ENCODE data around the gene SYNGR2.
"Not testable (repeated sequence)": the region's sequence is repeated elsewhere in the genome, so short reads cannot be mapped to it uniquely, and the experiment has no call there.

Gene SYNGR2

GRCh38 chr17:78137392-78138203 is 30.8 kb upstream of the SYNGR2 start:
- peak overlapping the region in 3 of 11 experiments; percentile 14 to 38 (median 21); a peak in 2 of 22 replicates for H3K27ac ChIP-seq
- peaks cover 0 to 93% (median 45%) of the 10 kb centered on the region in 11 experiments; a peak in 18 of 22 replicates for H4K20me1 ChIP-seq
- H3K4me1 ChIP-seq = peaks cover 78 to 100% (median 91%) of the 10 kb centered on the region in 10 experiments
- peak overlapping the region; percentile 11 to 94 (median 52); a peak in 20 of 22 replicates for H3K4me2 ChIP-seq
- no peaks in the 10 kb centered on the region for H3K27me3 ChIP-seq
- no peak overlapping the region for H3K4me3 ChIP-seq
- H3K9ac ChIP-seq = peak overlapping the region in 1 of 11 experiments; percentile 41; a peak in 2 of 22 replicates
- no peaks in the 10 kb centered on the region for H3K9me3 ChIP-seq (replicated peaks in 1 of 11)
- TF ChIP-seq Cebpa-rat (IDR thresholded peaks at IDR 0.05) = no peak
- peaks cover 9 to 67% (median 28%) of the 10 kb centered on the region in 11 experiments; a peak in 21 of 22 replicates for H3K36me3 ChIP-seq

DNA sequence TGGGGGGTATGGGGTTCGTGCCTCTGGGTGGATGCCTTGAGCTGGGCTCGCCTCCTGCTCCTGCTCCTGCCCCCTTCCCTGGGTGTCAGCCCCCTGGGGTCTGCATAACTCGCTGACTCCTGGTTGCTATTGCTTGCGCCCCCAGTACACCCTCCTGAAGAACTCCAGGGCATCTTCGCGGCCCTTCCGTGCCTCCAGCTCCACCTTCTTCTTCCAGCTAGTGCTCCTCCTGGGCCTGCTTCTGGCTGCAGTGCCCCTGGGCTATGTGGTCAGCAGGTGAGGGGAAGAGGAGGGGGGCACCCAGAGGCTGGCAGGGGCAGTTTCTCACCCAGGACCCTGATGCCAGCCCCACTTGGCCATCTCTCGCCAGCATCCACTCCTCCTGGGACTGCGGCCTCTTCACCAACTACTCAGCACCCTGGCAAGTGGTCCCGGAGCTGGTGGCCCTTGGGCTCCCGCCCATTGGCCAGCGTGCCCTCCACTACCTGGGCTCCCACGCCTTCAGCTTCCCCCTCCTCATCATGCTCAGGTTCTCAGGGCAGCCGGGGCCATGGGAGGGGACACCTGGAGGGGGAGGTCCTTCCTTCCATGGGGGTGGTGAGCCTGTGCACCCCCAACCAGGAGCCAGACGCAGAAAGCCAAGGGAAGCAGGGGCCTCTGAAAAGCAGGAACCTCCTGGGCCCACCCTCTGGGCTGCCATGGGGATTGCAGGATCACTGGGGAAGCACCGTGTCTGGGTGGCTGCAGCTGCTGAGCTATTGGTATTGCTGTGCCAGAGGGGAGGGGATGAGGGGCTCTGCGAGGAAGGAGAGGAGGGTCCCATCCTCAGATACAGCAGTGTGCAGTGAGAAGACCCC is 29.9 kb upstream of the SYNGR2 start:
- H3K27me3 ChIP-seq = no peaks in the 10 kb centered on the region
- peaks cover 69 to 100% (median 86%) of the 10 kb centered on the region in 10 experiments for H3K4me1 ChIP-seq
- peaks cover 0 to 91% (median 38%) of the 10 kb centered on the region in 11 experiments; a peak in 18 of 22 replicates for H4K20me1 ChIP-seq
- H3K9me3 ChIP-seq (replicated peaks in 1 of 11) = no peaks in the 10 kb centered on the region
- peaks cover 9 to 61% (median 28%) of the 10 kb centered on the region in 11 experiments; a peak in 21 of 22 replicates for H3K36me3 ChIP-seq
- peak overlapping the region in 5 of 11 experiments; percentile 19 to 30 (median 22); a peak in 4 of 22 replicates for H3K27ac ChIP-seq
- H3K9ac ChIP-seq = peak overlapping the region in 4 of 11 experiments; percentile 9 to 37 (median 17); a peak in 2 of 22 replicates
- H3K4me2 ChIP-seq = peak overlapping the region; percentile 11 to 94 (median 52)
- no peak overlapping the region for H3K4me3 ChIP-seq
- TF ChIP-seq Cebpa-rat (IDR thresholded peaks at IDR 0.05) = no peak

DNA sequence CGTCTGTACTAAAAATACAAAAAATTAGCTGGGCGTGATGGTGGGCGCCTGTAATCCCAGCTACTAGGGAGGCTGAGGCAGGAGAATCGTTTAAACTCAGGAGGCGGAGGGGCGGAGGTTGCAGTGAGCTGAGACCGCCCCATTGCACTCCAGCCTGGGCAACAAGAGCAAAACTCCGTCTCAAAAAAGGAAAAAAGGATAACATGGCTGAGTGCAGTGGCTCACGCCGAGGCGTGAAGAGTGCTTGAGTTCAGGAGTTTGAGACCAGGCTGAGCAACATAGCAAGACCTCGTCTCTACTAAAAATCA is 28.6 kb upstream of the SYNGR2 start:
- H3K9ac ChIP-seq; H3K4me3 ChIP-seq; H3K27me3 ChIP-seq; H3K9me3 ChIP-seq (replicated peaks in 1 of 11): not testable (repeated sequence)
- H3K4me1 ChIP-seq = peaks cover 63 to 100% (median 86%) of the 10 kb centered on the region in 10 experiments
- peaks cover 0 to 89% (median 24%) of the 10 kb centered on the region in 11 experiments; a peak in 17 of 22 replicates for H4K20me1 ChIP-seq
- peak overlapping the region in 1 of 11 experiments; percentile 15; a peak in 2 of 22 replicates for H3K27ac ChIP-seq
- peak overlapping the region in 9 of 11 experiments; percentile 3 to 55 (median 31); a peak in 11 of 22 replicates for H3K4me2 ChIP-seq
- H3K36me3 ChIP-seq = peaks cover 5 to 48% (median 23%) of the 10 kb centered on the region in 11 experiments; a peak in 21 of 22 replicates

DNA sequence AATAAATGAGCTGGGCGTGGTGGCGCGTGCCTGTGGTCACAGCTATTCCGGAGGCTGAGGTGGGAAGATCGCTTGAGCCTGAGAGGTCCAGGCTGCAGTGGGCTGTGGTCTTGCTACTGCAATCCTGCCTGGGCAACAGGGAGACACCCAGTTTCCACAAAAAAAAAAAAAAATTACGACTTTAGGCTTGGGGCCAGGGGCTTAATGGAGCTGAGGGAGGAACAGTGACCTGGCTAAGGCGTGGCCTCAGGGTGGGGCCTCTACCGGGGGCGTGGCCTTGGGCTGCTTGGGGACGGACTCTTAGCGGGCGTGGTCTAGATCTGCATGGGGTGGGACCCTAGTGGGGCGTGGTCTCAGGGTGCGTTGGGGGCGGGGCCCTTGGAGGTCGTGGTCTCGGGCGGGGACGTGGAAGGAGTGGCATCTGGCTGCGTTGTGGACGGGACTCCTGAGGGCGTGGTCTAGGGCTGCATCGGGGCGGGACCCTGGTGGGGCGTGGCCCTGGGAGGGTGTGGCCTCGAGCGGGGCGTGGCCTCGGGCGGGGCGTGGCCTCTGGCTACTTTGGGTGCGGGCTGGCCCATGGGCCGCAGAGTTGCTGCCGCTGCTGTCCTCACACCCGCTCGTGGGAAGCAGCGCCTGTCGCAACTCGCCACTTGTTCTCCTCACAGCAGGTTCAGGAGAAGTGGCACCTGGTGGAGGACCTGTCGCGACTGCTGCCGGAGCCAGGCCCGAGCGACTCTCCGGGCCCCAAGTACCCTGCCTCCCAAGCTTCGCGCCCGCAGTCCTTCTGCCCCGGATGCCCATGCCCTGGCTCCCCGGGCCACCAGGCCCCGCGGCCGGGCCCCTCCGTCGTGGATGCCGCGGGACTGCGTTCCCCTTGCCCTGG is 28.0 kb upstream of the SYNGR2 start:
- peak overlapping the region in 3 of 11 experiments; percentile 31 to 61 (median 59); a peak in 6 of 22 replicates for H3K9ac ChIP-seq
- H3K4me2 ChIP-seq = peak overlapping the region; percentile 49 to 92 (median 69)
- no peaks in the 10 kb centered on the region for H3K27me3 ChIP-seq
- H3K4me1 ChIP-seq = peaks cover 64 to 100% (median 85%) of the 10 kb centered on the region in 10 experiments
- H3K9me3 ChIP-seq (replicated peaks in 1 of 11) = no peaks in the 10 kb centered on the region
- H3K36me3 ChIP-seq = peaks cover 0 to 42% (median 17%) of the 10 kb centered on the region in 11 experiments; a peak in 18 of 22 replicates
- peaks cover 0 to 83% (median 18%) of the 10 kb centered on the region in 11 experiments; a peak in 14 of 22 replicates for H4K20me1 ChIP-seq
- no peak overlapping the region for H3K4me3 ChIP-seq
- peak overlapping the region in 9 of 11 experiments; percentile 22 to 66 (median 49); a peak in 13 of 22 replicates for H3K27ac ChIP-seq
- no peak for TF ChIP-seq Cebpa-rat (IDR thresholded peaks at IDR 0.05)

- Histone ChIP-seq H3K4me3 (0 out of 20 replicates have a peak overlapping the region, but pooled peaks of 1 of the 10 experiments have one; percentile 35), H3K4me1 (peaks cover 64 to 96% (median 77%) of the 10 kb centered on the region in 10 experiments), H4K20me1 (peaks cover 0 to 71% (median 18%) of the 10 kb centered on the region in 11 experiments; a peak in 14 of 22 replicates), H3K36me3 (peaks cover 0 to 30% (median 5%) of the 10 kb centered on the region in 11 experiments; a peak in 12 of 22 replicates), H3K4me2 (peak overlapping the region; percentile 55 to 92 (median 71)), H3K9me3 (replicated peaks in 1 of 11) (no peaks in the 10 kb centered on the region), H3K9ac (peak overlapping the region in 10 of 11 experiments; percentile 6 to 61 (median 54); a peak in 16 of 22 replicates), H3K27me3 (no peaks in the 10 kb centered on the region), H3K27ac (peak overlapping the region in 10 of 11 experiments; percentile 18 to 66 (median 50); a peak in 15 of 22 replicates)
- TF ChIP-seq Cebpa-rat (IDR thresholded peaks at IDR 0.05) = no peak
These were observed 26.8 kb upstream of the SYNGR2 start for GRCh38 chr17:78141437-78142118.

DNA sequence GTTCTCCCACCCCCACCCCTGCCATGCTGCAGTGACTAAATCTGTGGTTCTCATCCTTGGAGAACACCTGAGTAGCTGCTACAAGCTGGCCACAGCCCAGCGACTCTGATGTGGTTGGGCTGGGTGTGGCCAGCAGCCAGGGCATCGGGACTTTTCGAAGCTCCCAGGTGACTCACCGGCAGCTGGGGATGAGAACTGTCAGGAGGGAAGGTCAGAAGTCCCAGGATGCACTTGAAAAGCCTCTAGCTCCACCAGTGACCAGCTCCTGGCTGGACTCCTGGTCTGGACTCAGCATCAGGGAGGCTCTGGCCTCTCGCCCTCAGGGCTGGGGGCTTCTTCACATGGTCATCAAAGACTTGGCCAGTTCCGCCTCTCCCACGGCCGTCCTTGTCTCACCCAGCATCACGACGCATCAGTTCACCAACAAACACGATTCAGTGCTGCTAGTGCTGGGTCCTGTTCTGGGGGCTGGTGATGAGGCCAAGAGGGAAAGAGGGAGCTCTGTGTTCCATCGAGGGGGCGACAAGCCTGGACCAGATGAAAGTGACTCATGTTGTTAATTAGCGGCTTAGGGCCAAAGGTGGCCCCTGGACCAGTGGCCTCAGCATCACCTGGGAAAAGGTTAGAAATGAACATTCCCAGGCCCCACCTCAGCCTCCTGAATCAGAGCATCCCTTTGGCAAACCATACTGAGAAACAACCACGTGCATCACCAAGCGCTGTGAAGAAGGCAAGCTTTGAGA is 26.1 kb upstream of the SYNGR2 start:
- peaks cover 0 to 23% (median 0%) of the 10 kb centered on the region in 11 experiments; a peak in 9 of 22 replicates for H3K36me3 ChIP-seq
- peak overlapping the region in 7 of 11 experiments; percentile 35 to 66 (median 56); a peak in 8 of 22 replicates for H3K27ac ChIP-seq
- peaks cover 63 to 94% (median 76%) of the 10 kb centered on the region in 10 experiments for H3K4me1 ChIP-seq
- H3K9me3 ChIP-seq (replicated peaks in 1 of 11) = no peaks in the 10 kb centered on the region
- H3K4me2 ChIP-seq = peak overlapping the region; percentile 55 to 92 (median 71)
- peaks cover 0 to 64% (median 13%) of the 10 kb centered on the region in 11 experiments; a peak in 13 of 22 replicates for H4K20me1 ChIP-seq
- no peak for TF ChIP-seq Cebpa-rat (IDR thresholded peaks at IDR 0.05)
- H3K4me3 ChIP-seq = no peak overlapping the region
- H3K27me3 ChIP-seq = no peaks in the 10 kb centered on the region
- H3K9ac ChIP-seq = peak overlapping the region in 8 of 11 experiments; percentile 42 to 61 (median 56); a peak in 12 of 22 replicates
